H1 (cell line): ENCODE data around the gene SIX3. TPM values are rescaled to one million over a fixed set of nuclear protein-coding genes. Genes with fewer than 3 reads are reported as not detected.

ENCODE experiments used
- CTCF ChIA-PET: fragments of 300-600 bp; sonication (Branson Sonifier 250); formaldehyde crosslinking; loops from one replicate; lab custom pipeline; 2021; ENCODE audit not compliant: partially characterized antibody; lab: Charles Lee
- POLR2A ChIA-PET: fragments of 300-600 bp; sonication (Branson Sonifier 250); formaldehyde crosslinking; loops from one replicate; lab custom pipeline; 2021; ENCODE audit warnings: inconsistent platforms; ENCODE audit not compliant: partially characterized antibody; lab: Charles Lee
- DNase-seq, 2 experiments: peaks; one replicate each; pipeline versions ENCODE4 v3.0.0 to v3.0.0-alpha.2; 2010 to 2022; ENCODE audit warnings: low spot score in 2 of 2, low read depth in 1 of 2, mixed read lengths in 1 of 2
- FAIRE-seq: peaks from 2 replicates; lab custom pipeline; 2011; peaks lifted over from hg19 to GRCh38; lab: Jason Lieb, UNC
- H2AFZ ChIP-seq: 2 replicates; pipeline ENCODE4 v1.8.1; 2012; ENCODE audit warnings: low read length, inconsistent platforms
- H2AK5ac ChIP-seq: 2 replicates; pipeline ENCODE4 v1.6.1; 2013; ENCODE audit warnings: low read depth, low read length
- H2BK120ac ChIP-seq: replicated peaks from 2 replicates; pipeline ENCODE3; 2013; ENCODE audit warnings: low read depth, low read length, inconsistent platforms
- H2BK12ac ChIP-seq: 2 replicates; pipeline ENCODE4 v1.6.1; 2013; ENCODE audit warnings: low read depth, low read length
- H2BK15ac ChIP-seq: 2 replicates; pipeline ENCODE4 v1.6.1; 2013; ENCODE audit warnings: low read length
- H2BK20ac ChIP-seq: 2 replicates; pipeline ENCODE4 v1.6.1; 2013; ENCODE audit warnings: low read length
- H2BK5ac ChIP-seq: 2 replicates; pipeline ENCODE4 v1.6.1; 2013; ENCODE audit warnings: low read depth, low read length
- H3K14ac ChIP-seq: 2 replicates; pipeline ENCODE4 v1.6.1; 2013; ENCODE audit warnings: inconsistent platforms; ENCODE audit not compliant: insufficient read length
- H3K18ac ChIP-seq: 2 replicates; pipeline ENCODE4 v1.6.1; 2013; ENCODE audit warnings: low read length; ENCODE audit errors: extremely low read depth
- H3K23ac ChIP-seq: 2 replicates; pipeline ENCODE4 v1.6.1; 2013; ENCODE audit warnings: inconsistent platforms; ENCODE audit not compliant: insufficient read length
- H3K23me2 ChIP-seq: 2 replicates; pipeline ENCODE4 v1.6.1; 2013; ENCODE audit warnings: low read depth, low read length
- H3K27ac ChIP-seq: 2 replicates; pipeline ENCODE4 v1.6.1; 2011; ENCODE audit warnings: low read depth, low read length, inconsistent platforms
- H3K27me3 ChIP-seq, 4 experiments: replicated peaks in 1 of 4; 1 replicate in 1 of 4; 2 replicates in 3 of 4; pipeline versions ENCODE4 v1.6.1 to v1.8.1; 2011 to 2013; ENCODE audit warnings: low read length in 3 of 4, mild to moderate bottlenecking in 3 of 4, inconsistent platforms in 2 of 4, mixed read lengths in 2 of 4, moderate library complexity in 1 of 4; ENCODE audit not compliant: control insufficient read depth in 3 of 4, insufficient read depth in 3 of 4; ENCODE audit errors: extremely low read depth in 1 of 4
- H3K36me3 ChIP-seq, 4 experiments: 2 replicates each; pipeline versions ENCODE4 v1.6.1 to v1.8.1; 2011 to 2013; ENCODE audit warnings: mild to moderate bottlenecking in 4 of 4, low read length in 3 of 4, moderate library complexity in 2 of 4, control low read depth in 1 of 4, inconsistent platforms in 1 of 4; ENCODE audit not compliant: insufficient read depth in 4 of 4, control insufficient read depth in 2 of 4
- H3K4ac ChIP-seq: replicated peaks from 2 replicates; pipeline ENCODE3; 2013; ENCODE audit warnings: low read length, low read depth, mixed read lengths, inconsistent platforms; ENCODE audit not compliant: insufficient read length
- H3K4me1 ChIP-seq, 4 experiments: replicated peaks in 1 of 4; 1 replicate in 1 of 4; 2 replicates in 3 of 4; pipeline versions ENCODE4 v1.6.1 to v1.8.1; 2011 to 2013; ENCODE audit warnings: low read length in 3 of 4, inconsistent platforms in 2 of 4, mixed read lengths in 1 of 4; ENCODE audit not compliant: insufficient read depth in 4 of 4, control insufficient read depth in 3 of 4
- H3K4me2 ChIP-seq, 2 experiments: 2 replicates each; pipeline versions ENCODE4 v1.6.1 to v1.8.1; 2011 to 2013; ENCODE audit warnings: low read depth in 2 of 2, low read length in 2 of 2, control low read depth in 1 of 2, inconsistent platforms in 1 of 2, mild to moderate bottlenecking in 1 of 2; ENCODE audit not compliant: insufficient read depth in 1 of 2
- H3K4me3 ChIP-seq, 4 experiments: fragments of 200-600, 300-600 bp in 1 of 4; sonication (generic), shearing (Covaris generic), sonication (Bioruptor Twin) in 1 of 4; 2 replicates each; pipeline versions ENCODE4 v1.5.1 to v1.8.1; 2011 to 2016; ENCODE audit warnings: low read length in 4 of 4, low read depth in 3 of 4, control low read depth in 2 of 4, inconsistent platforms in 2 of 4, mild to moderate bottlenecking in 2 of 4, mixed read lengths in 1 of 4, moderate library complexity in 1 of 4; ENCODE audit not compliant: insufficient read depth in 2 of 4; ENCODE audit errors: extremely low read depth in 1 of 4
- H3K56ac ChIP-seq: replicated peaks from 2 replicates; pipeline ENCODE3; 2013; ENCODE audit warnings: low read depth, mild to moderate bottlenecking, mixed read lengths, low read length, inconsistent platforms; ENCODE audit not compliant: insufficient read length
- H3K79me1 ChIP-seq: 2 replicates; pipeline ENCODE4 v1.6.1; 2013; ENCODE audit warnings: low read depth, low read length, control low read depth
- H3K79me2 ChIP-seq, 2 experiments: 2 replicates each; pipeline versions ENCODE4 v1.6.1 to v1.8.1; 2012 to 2013; ENCODE audit warnings: low read length in 2 of 2, mild to moderate bottlenecking in 2 of 2, inconsistent platforms in 1 of 2; ENCODE audit not compliant: insufficient read depth in 2 of 2, control insufficient read depth in 1 of 2
- H3K9ac ChIP-seq, 4 experiments: replicated peaks in 1 of 4; 1 replicate in 1 of 4; 2 replicates in 3 of 4; pipeline versions ENCODE4 v1.6.1 to v1.8.1; 2011 to 2013; ENCODE audit warnings: low read depth in 3 of 4, low read length in 3 of 4, control low read depth in 2 of 4, mild to moderate bottlenecking in 2 of 4, moderate library complexity in 2 of 4, inconsistent platforms in 1 of 4; ENCODE audit errors: extremely low read depth in 1 of 4
- H3K9me3 ChIP-seq, 2 experiments: 2 replicates each; pipeline versions ENCODE4 v1.6.1 to v1.8.1; 2012 to 2013; ENCODE audit warnings: mild to moderate bottlenecking in 2 of 2, moderate library complexity in 2 of 2, control low read depth in 1 of 2, inconsistent platforms in 1 of 2, low read depth in 1 of 2, low read length in 1 of 2, mixed read lengths in 1 of 2; ENCODE audit not compliant: insufficient read depth in 2 of 2
- H4K20me1 ChIP-seq, 2 experiments: replicated peaks in 1 of 2; 2 replicates each; pipeline versions ENCODE3 to v1.8.1; 2011 to 2013; ENCODE audit warnings: inconsistent platforms in 2 of 2, low read length in 2 of 2, mild to moderate bottlenecking in 1 of 2; ENCODE audit not compliant: insufficient read depth in 2 of 2, control insufficient read depth in 1 of 2
- H4K5ac ChIP-seq: 2 replicates; pipeline ENCODE4 v1.6.1; 2013; ENCODE audit warnings: low read length, low read depth, mixed read lengths, inconsistent platforms; ENCODE audit not compliant: insufficient read length
- H4K8ac ChIP-seq: 2 replicates; pipeline ENCODE4 v1.8.0; 2013; ENCODE audit warnings: mild to moderate bottlenecking, moderate library complexity, low read length, inconsistent platforms; ENCODE audit not compliant: insufficient read depth; ENCODE audit errors: extremely low read depth
- H4K91ac ChIP-seq: replicated peaks from 2 replicates; pipeline ENCODE3; 2013; ENCODE audit warnings: low read length, mixed read lengths, inconsistent platforms; ENCODE audit not compliant: insufficient read length
- HDAC6 ChIP-seq: IDR thresholded peaks from one replicate; pipeline ENCODE4 v1.7.1; 2012; ENCODE audit warnings: low read depth, mild to moderate bottlenecking, inconsistent platforms, low read length, moderate library complexity
- MAFK ChIP-seq: IDR thresholded peaks from 2 replicates; pipeline ENCODE4 v1.6.1; 2012; ENCODE audit warnings: low read depth, mild to moderate bottlenecking, improper control_type of control experiment, low read length
- SAP30 ChIP-seq: fragments of 300-600 bp; sonication (generic); IDR thresholded peaks from 2 replicates; pipeline ENCODE4 v1.7.1; 2012; ENCODE audit warnings: low read length, moderate library complexity, mild to moderate bottlenecking, inconsistent platforms; ENCODE audit not compliant: insufficient read depth, insufficient replicate concordance
- SIRT6 ChIP-seq: IDR thresholded peaks from one replicate; pipeline ENCODE4 v1.7.1; 2012; ENCODE audit warnings: low read length, inconsistent platforms
- SRF ChIP-seq: IDR thresholded peaks from 2 replicates; pipeline ENCODE4 v1.6.1; 2011; ENCODE audit warnings: mild to moderate bottlenecking, low read depth, low read length, moderate library complexity
- ZNF274 ChIP-seq: IDR thresholded peaks from 2 replicates; pipeline ENCODE4 v1.7.0; 2012; ENCODE audit warnings: low read length, borderline replicate concordance; ENCODE audit errors: extremely low read depth
- WGBS, 2 experiments: shearing (Covaris generic) in 1 of 2; methylation state at CpG; one replicate each; pipeline versions ENCODE4 v1.1.6 to v1.1.7; 2013 to 2015; ENCODE audit warnings: low lambda C conversion rate in 2 of 2, mixed read lengths in 2 of 2, inconsistent platforms in 1 of 2, low coverage in 1 of 2, missing lambda C conversion rate in 1 of 2; ENCODE audit not compliant: insufficient replicate concordance in 2 of 2, insufficient coverage in 1 of 2, insufficient read length in 1 of 2; ENCODE audit errors: extremely low coverage in 1 of 2, missing lambda C conversion rate in 1 of 2; 5-methylcytosine and 5-hydroxymethylcytosine counted together
- polyA plus RNA-seq, 7 experiments: library from polyadenylated mRNA; depleted of rRNA in 3 of 7; stranded (reverse) in 5 of 7; unstranded in 2 of 7; fragments of >200 nt in 5 of 7; fragments of 200-250 nt in 2 of 7; gene quantifications; 1 replicate in 5 of 7; 2 replicates in 1 of 7; 4 replicates in 1 of 7; pipeline versions ENCODE4 v1.2.1 to v1.2.3, GENCODE V29; 2011 to 2013; ENCODE audit warnings: missing spikeins in 2 of 7, mixed read lengths in 2 of 7
- total RNA-seq: library from RNA; stranded (reverse); fragmentation: NEBNext Ultra II Directional; extraction: Animal tissue kit (Norgen Biotek cat#: 25700); gene quantifications from 2 replicates; pipeline ENCODE4 v1.2.1, GENCODE V29; 2021

The SIX3 gene
- total and polyA plus RNA-seq, 2 of the 8 experiments (the other 6 are each of a cell fraction or from before 2014, with no cell fraction given) = 0.02 to 0.19 TPM

GRCh38 chr2:44969936-44970335 lies 28.4 kb downstream of the SIX3 start:
- no peak overlapping the region for H3K9ac ChIP-seq
- H3K4me3 ChIP-seq = no peak overlapping the region
- TF ChIP-seq MAFK = no peak
- TF ChIP-seq SRF = no peak
- no peak for TF ChIP-seq SIRT6
- no peak for TF ChIP-seq HDAC6
- no peak for TF ChIP-seq ZNF274
- no peak for TF ChIP-seq SAP30
- TF ChIP-seq, all 59 proteins: peak for 0
- DNase-seq (no peak), FAIRE-seq (no peak)
- no peak overlapping the region for H3K4ac ChIP-seq
- H4K20me1 ChIP-seq = no peaks in the 10 kb centered on the region
- no peaks in the 10 kb centered on the region for H3K79me1 ChIP-seq
- no peak overlapping the region for H2BK120ac ChIP-seq
- CTCF ChIA-PET = interaction anchor here (0.6 to 9.0 kb wide), 16 partner anchors 11 to 926 kb away, joined by 3 to 214 read pairs (median 4); no protein-coding TSS in a partner anchor
- no peak overlapping the region for H3K27ac ChIP-seq
- POLR2A ChIA-PET = interaction anchor here (1.0 to 1.2 kb wide), 2 partner anchors 12 to 32 kb away, joined by 3 read pairs; no protein-coding TSS in a partner anchor
- peaks cover 0 to 3% (median 0%) of the 10 kb centered on the region in 4 experiments; a peak in 1 of 7 replicates for H3K27me3 ChIP-seq
- H3K23ac ChIP-seq = no peak overlapping the region
- no peaks in the 10 kb centered on the region for H3K9me3 ChIP-seq
- H2BK12ac ChIP-seq = no peak overlapping the region; the same call in 1 of the 2 replicates
- peak overlapping the region; percentile 16 for H2BK20ac ChIP-seq
- H2AFZ ChIP-seq = no peak overlapping the region
- H3K23me2 ChIP-seq = no peaks in the 10 kb centered on the region
- no peak overlapping the region for H3K56ac ChIP-seq
- H3K79me2 ChIP-seq = no peaks in the 10 kb centered on the region
- peak overlapping the region; percentile 42; the same call in 1 of the 2 replicates for H3K18ac ChIP-seq
- H4K5ac ChIP-seq = no peak overlapping the region
- no peak overlapping the region for H2BK15ac ChIP-seq
- no peak overlapping the region for H4K91ac ChIP-seq
- H2BK5ac ChIP-seq = no peak overlapping the region
- no peak overlapping the region for H4K8ac ChIP-seq
- WGBS, 2 experiments = 89% methylated on average over 4 of the region's 4 CpGs; no CpG with 5 or more reads in 1 of the 2 experiments
- H3K4me2 ChIP-seq = no peak overlapping the region
- no peak overlapping the region for H3K14ac ChIP-seq
- no peaks in the 10 kb centered on the region for H3K36me3 ChIP-seq
- peaks cover 2 to 13% (median 8%) of the 10 kb centered on the region in 4 experiments; a peak in 4 of 7 replicates for H3K4me1 ChIP-seq
- H2AK5ac ChIP-seq = no peak overlapping the region
